GM21447 (cell line): ENCODE results near the gene PDCD10.

Experiments
- ATAC-seq: cut with Tn5 transposase; IDR thresholded peaks from one replicate; pipeline ENCODE4 v1.9.1; 2021; ENCODE audit not compliant: unreplicated experiment

PDCD10 gene

DNA sequence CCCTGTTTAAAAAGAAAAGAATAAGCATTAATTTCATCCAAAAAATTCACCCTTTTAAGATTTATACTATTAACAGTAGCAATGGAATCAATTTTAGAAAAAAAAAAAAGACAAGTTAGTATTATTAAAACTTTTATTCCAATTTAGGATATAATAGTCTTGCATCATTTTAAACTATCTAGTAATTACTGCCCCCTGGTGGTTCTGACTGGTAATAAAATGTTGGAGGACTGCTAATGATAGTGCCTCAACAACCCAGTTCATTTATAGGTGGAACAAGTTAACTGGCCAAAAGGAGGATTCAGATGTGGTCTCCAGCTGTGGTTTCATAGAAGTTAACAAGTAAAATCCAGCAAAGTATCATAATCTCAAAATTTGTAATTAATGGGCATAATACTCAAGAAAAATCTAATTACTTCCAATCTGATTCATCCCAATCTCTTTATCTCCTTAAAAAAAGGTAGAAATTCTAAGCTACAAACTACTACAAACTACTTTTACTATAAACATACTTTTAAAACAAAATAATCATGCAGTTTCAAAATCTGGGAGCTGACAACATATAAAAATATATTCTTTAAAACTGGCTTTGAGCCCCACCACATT, 50.2 kb downstream of the PDCD10 start:
- peak; percentile 86 for ATAC-seq

DNA sequence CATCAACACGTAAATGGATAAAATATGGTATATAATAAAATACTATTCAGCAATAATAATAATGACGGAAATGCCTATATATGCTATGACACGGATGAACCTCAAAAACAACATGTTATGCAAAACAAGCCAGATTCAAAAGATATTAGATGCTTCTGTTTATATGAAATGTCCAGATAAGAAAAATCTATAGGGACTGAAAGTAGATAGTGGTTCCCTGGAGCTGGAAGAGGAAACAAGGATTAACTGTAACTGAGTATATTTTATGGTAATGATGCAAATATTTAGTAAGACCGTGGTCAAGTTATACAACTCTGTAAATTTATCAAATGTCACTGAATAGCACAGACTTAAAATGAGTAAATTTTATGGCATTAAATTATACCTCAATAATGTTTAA, 55.2 kb downstream of the PDCD10 start:
- ATAC-seq = no peak

DNA sequence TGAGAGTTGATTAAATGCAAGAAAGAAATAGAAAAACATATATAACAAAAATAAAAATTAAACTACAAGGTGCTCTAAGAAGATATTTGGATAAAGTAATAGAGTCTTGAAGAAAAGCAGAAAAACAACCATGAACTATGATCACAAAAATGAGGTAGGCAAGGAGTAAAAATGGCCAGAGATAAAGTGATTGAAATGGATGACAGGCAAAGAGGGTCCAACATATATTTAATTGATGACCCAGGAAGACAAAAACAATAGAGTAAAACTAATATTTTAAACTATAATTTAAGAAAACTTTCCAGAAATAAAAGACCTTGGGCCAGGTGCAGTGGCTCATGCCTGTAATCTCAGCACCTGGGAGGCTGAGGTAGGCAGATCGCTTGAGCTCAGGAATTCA, 58.8 kb downstream of the PDCD10 start:
- ATAC-seq = no peak

DNA sequence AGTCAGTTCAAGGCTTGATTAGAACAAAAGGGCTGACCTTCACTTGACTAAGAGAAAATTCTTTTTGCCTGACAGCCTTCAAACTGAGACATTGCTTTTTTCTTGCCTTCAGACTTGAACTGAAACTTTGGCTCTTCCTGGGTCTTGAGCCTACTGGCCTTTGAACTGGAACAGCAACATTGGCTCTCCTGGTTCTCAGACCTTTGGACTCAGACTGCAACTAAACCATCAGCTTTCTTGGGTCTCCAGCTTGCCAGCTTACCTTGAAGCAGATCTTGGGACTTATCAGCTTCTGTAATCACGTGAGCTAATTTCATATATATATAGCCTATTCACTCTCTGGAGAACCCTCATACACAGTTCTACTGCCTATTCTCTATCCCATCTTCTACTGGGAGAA, 61.5 kb downstream of the PDCD10 start:
- no peak for ATAC-seq

DNA sequence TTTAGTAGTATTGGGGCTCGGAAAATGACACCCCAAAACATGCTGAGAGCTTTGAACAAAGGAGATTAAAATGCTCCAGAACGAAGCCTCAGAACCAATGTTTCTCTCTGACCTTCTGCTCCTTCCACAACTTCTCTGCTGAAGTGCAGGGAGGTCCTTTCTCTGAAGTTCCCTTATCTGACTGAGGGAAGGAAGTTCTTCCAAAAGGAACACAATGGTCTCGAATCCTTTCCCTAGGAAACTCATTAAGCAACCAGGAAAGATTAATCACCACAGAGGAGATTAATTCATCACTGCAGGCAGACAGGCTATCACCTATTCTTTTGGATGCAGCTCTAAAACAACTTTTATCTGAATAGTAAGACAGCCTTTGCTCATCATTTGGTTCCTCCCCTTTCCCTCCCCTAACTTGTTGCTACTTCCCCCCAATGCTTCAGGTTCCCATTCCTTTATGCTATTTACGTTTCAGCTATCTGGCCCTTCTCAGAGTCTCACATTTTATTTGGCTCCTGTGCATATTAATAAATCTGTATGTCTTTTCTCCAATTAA, 62.7 kb downstream of the PDCD10 start:
- no peak for ATAC-seq

DNA sequence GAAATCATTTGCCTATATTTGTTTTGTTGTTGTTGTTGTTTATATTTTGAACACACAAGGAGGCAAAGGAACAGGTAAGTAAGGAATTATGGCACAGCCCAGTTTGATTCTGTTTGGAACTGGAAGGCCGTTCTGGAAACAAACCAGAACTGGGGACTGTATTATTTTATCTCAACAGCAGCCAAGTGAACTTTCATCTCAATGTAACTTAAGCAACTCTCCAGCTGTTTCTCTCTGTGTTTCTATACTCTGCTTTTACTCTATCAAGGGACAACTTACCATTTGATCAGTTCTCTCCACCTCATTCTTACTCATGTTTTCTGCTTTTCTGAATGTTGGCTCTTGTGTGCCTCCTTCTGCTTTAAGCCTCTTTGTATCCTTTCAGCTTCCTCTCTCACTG, 65.0 kb downstream of the PDCD10 start:
- no peak for ATAC-seq

DNA sequence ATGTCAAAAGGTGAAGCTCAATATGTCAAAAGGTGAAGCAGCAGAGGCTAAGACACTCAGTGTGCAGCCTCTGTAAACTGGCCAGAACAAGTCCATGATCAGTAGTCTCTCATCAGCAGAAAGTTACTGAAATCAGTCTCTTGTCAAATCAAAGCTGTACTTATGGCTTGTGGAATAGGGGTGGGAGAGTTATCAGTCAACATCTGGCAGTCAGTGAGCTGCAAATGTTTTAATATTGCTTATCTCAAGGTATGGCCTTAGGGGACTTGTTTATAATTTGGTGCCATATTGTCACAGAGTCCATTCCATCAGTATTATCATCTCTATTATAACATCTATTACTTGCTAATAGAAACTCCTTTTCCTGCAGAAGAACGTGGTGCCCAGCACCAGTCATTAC, 66.0 kb downstream of the PDCD10 start:
- ATAC-seq = no peak

DNA sequence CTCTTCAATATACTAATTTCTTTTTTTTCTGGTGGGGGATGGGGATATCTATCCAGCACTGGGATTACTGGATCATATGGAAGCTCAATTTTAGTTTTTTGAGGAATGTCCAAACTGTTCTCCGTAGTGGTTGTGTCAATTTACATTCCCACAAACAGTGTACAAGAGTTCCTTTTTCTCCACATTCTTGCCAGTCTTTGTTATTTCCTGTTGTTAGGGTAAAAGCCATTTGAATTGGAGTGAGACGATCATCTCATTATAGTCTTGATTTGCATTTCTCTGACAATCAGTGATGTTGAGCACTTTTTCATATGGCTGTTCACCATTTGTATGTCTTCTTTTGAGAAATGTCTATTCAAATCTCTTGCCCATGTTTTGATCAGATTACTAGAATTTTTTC, 68.1 kb downstream of the PDCD10 start:
- ATAC-seq = no peak

DNA sequence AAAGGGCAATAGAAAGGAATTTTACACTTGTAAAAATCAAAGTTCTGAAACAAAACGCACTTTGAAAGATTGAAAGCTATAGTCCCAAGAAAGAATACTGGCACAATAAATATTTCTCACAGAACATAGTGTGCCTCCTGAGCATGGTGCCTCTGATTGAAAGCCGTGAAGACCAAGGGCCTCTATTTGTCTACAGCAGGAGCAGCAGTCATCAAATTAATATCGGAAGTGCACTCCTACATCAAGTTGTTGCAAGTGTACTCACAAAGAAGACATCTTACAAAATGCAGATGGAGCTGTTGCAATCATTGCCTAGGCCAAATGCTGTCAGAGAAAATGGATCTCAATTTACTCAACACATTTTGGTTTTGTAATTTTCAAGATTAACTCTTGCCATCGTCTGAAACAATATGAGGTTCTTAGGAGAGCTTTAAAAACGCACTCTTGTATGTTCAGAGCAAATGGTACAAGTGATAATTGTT, 71.7 kb downstream of the PDCD10 start:
- no peak for ATAC-seq

DNA sequence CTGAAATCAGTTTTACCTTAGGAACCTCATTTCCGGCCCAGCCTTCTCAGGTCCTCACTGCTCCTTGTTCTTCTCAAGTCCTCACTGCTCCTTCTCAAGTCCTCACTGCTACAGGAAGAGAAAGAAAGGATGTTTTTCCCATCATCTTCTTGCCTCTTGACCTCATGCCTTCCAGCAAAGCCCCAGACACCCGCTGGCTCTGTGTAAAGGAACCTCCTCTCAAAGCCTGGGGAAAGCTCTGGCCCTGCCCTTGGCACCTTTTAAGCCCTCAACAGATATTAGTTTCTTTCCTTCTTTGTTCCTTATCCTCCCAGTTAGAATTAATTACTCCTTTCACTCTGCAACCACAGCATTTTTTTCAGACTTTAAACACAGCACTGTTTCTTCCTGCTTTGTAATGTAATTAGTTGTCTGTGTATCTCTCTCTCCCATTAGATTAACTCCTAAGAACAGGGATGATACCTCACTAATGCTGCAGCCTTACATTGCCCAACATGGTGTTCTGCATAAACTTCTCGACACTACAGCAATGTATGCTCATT, 76.9 kb downstream of the PDCD10 start:
- ATAC-seq = no peak

DNA sequence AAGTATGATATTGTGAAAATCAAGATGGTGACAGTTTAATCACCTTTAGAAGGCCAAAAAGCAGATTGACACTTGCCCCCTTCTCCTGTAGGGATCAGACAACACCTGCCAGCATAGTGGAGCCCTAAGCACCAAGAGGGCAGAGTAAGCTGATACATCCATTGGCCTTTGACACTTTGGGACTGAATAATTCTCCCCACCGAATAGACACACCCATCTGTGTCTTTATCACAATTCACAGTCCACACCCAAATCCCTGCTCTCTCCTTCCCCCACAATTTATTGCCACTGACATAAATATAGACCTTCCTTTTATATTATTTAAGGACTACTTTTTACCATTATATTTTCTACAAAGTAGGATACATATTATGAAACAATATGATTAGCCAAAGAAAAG, 77.9 kb downstream of the PDCD10 start:
- ATAC-seq = no peak

DNA sequence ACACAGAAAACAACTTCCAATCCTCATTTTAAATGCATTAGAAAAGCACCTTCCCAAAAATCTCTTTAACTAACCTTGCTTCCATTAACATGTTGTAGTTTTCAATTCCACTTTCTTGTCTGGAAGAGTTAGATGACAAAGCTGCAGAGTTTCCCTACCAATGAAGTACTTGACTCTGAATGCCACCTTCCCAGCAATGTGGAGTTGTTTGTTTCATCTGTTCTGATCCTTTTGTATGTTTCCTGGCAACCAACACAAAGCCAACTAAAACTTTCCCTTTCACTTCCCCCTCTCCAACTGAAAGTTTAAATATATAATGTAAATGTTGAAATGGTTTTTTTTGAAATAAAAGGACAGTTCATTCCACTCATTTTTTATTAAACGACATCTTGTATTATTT, 80.9 kb downstream of the PDCD10 start, which contains the start of gene WDR49:
TSS of gene WDR49 (minus strand) at position 183 of the 400 bp plus-strand sequence. CDS start 517 bp downstream, outside the sequence.
- peak; percentile 71 for ATAC-seq

DNA sequence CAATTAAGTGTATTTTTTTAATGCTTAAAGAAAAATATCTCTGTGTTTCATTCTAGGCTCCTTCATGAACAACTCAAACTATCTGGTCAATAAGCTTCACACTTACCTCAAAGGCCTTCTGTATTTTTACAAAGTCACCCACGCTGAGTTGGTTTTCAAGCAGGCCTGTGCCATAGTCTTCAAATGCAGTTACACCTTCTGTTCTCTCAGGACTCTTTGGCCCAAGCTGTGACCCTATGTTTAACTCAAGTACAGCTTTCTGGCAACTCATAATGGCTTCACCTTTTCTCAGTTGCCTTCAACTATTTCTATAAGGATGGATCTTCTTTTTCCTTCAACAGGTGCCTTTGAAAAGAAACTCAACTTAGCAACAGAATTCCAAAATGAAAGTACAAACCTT, 81.5 kb downstream of the PDCD10 start:
- no peak for ATAC-seq

DNA sequence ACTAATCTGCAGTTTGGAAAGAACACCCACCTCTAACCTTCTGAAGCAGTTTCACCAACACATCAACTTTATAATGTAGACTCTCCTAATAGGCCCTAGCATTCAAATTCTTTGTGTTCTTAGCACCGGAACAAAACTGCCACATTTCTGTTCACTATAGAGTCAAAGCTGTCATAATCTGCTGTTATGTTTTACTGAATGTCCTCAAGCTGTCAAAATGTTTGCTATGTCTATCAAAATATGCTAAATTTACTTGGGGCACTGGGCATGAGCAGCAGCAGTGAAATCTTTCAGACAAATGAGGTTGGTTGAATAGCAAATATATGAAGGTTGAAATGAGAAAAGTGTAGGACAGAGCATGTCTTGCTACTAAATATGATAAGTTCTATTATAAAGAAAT, 82.9 kb downstream of the PDCD10 start:
- no peak for ATAC-seq

DNA sequence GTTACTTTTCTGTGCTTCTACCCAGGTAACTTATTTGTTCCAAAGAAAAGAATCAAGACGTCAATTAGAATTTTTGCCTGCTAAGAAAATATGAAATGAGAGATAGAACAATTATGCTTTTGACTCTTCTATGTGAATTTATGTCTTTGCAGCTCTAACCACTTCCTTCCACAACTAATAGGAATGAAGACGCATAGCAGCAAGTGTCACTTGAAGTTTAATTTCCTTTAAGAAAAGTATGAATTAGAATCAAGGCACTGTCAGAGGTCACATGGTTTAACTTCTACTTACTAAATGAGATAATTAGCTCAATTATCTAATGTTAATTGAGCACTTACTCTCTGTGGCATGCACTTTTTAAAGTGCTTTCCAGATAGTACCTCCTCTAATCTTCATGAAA, 84.2 kb downstream of the PDCD10 start:
- no peak for ATAC-seq

DNA sequence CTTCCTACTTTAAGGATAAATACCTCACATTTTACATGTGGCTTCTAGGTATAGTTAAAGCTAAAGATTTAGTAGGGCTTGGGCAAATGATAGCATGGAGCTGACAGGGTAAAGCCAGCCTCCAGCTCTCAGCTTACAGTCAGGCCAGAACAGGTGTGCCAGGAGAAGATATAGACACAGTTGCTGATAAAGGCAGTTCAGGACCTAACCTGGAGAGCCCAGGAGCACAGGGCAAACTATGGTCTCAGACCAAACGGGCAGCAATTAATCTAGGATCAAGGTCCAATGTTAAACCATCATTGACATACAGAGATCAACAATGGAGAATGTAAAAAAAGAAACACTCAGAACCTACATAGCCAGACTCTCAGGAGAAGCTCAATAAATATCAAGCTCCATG, 84.9 kb downstream of the PDCD10 start:
- no peak for ATAC-seq

DNA sequence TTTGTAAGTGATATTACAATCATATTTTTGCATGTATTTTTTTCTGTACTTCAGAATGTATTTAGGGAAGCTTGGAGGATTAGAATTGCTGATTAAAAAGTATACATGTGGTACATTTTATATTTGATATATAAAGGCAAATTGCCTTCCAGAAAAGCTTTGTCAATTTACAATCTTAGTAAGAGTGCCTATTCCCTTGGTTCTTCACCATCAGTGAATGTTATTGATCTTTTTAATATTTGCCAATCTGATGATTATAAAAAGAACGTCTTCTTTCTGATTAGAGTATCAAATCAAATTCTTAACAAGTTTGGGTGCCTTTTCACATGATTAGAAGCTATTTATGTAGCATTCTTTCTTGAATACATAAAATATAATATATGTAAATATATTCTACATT, 90.1 kb downstream of the PDCD10 start:
- ATAC-seq = no peak
